HG02588 (cell line): ENCODE results near the gene KCNH1.

Experiments used
- ATAC-seq: cut with Tn5 transposase; IDR thresholded peaks from one replicate; pipeline ENCODE4 v1.9.1; 2021; ENCODE audit warnings: mild to moderate bottlenecking, moderate library complexity; ENCODE audit not compliant: unreplicated experiment

Gene KCNH1

GRCh38 chr1:210730023-210730422 is 403.9 kb downstream of the KCNH1 start:
- ATAC-seq, result no peak

GRCh38 chr1:210728437-210729149 is 405.4 kb downstream of the KCNH1 start:
- no peak for ATAC-seq

GRCh38 chr1:210727709-210728108 is 406.2 kb downstream of the KCNH1 start:
- no peak for ATAC-seq

- ATAC-seq, result no peak
Measured at GRCh38 chr1:210726621-210727020, 407.3 kb downstream of the KCNH1 start.

GRCh38 chr1:210724768-210725167 is 409.2 kb downstream of the KCNH1 start:
- no peak for ATAC-seq

- no peak for ATAC-seq
Measured at GRCh38 chr1:210723646-210724045, 410.3 kb downstream of the KCNH1 start.

- no peak for ATAC-seq
Measured at GRCh38 chr1:210722410-210723081, 411.4 kb downstream of the KCNH1 start.

- ATAC-seq, result no peak
Measured at GRCh38 chr1:210715072-210715471, 418.9 kb downstream of the KCNH1 start.

GRCh38 chr1:210711825-210712612 is 421.9 kb downstream of the KCNH1 start:
- no peak for ATAC-seq

- no peak for ATAC-seq
Measured at GRCh38 chr1:210709701-210710100, 424.2 kb downstream of the KCNH1 start.

GRCh38 chr1:210707300-210708240 is 426.4 kb downstream of the KCNH1 start:
- no peak for ATAC-seq

GRCh38 chr1:210706246-210706645 is 427.7 kb downstream of the KCNH1 start:
- ATAC-seq, result no peak

- no peak for ATAC-seq
Measured at GRCh38 chr1:210705086-210705485, 428.9 kb downstream of the KCNH1 start.

GRCh38 chr1:210703593-210703992 is 430.4 kb downstream of the KCNH1 start:
- no peak for ATAC-seq

GRCh38 chr1:210702506-210702905 is 431.4 kb downstream of the KCNH1 start:
- no peak for ATAC-seq

GRCh38 chr1:210700511-210700910 is 433.4 kb downstream of the KCNH1 start:
- no peak for ATAC-seq

- ATAC-seq, result no peak
Measured at GRCh38 chr1:210700083-210700482, 433.9 kb downstream of the KCNH1 start.

GRCh38 chr1:210698661-210699060 is 435.3 kb downstream of the KCNH1 start:
- ATAC-seq, result no peak

- no peak for ATAC-seq
Measured at GRCh38 chr1:210697185-210697584, 436.8 kb downstream of the KCNH1 start.

GRCh38 chr1:210696709-210697108 is 437.2 kb downstream of the KCNH1 start:
- ATAC-seq, result peak; percentile 94

- ATAC-seq, result no peak
Measured at GRCh38 chr1:210695026-210695425, 438.9 kb downstream of the KCNH1 start.
